DOHH2 (cell line): ENCODE data around the gene GNAT1.

Source experiments
- EZH2phosphoT487 ChIP-seq: fragments of 200-600 bp; sonication (generic); IDR thresholded peaks from 2 replicates; pipeline ENCODE4 v1.6.1; 2017; ENCODE audit warnings: borderline replicate concordance, mild to moderate bottlenecking, antibody characterized with exemption, low read length, moderate library complexity, mixed read lengths
- TF ChIP-seq, protein P1 (sequence below): fragments of 200-600 bp; sonication (generic); IDR thresholded peaks from one replicate; pipeline ENCODE4 v1.5.1; 2014; ENCODE audit warnings: antibody characterized with exemption, mild to moderate bottlenecking, low read depth, low read length; ENCODE audit not compliant: poor library complexity, severe bottlenecking

DNA sequence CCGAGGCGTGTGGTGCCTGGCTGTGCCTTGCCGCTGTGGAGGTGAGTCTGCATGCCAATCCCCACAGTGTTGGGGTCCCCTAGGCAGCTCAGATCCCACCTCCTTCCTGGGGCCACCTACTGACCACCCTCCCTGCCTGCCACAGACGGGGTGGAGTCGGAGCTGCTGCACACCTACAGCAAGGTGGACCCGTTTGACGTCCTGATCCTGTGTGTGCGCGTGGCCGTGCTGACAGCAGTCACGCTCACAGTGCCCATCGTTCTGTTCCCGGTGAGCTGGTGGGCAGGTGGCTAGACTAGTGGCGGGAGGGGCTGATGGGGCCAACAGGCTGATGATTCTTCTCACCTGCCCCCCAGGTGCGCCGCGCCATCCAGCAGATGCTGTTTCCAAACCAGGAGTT lies 27.0 kb downstream of the GNAT1 start:
- TF ChIP-seq, protein P1, sequence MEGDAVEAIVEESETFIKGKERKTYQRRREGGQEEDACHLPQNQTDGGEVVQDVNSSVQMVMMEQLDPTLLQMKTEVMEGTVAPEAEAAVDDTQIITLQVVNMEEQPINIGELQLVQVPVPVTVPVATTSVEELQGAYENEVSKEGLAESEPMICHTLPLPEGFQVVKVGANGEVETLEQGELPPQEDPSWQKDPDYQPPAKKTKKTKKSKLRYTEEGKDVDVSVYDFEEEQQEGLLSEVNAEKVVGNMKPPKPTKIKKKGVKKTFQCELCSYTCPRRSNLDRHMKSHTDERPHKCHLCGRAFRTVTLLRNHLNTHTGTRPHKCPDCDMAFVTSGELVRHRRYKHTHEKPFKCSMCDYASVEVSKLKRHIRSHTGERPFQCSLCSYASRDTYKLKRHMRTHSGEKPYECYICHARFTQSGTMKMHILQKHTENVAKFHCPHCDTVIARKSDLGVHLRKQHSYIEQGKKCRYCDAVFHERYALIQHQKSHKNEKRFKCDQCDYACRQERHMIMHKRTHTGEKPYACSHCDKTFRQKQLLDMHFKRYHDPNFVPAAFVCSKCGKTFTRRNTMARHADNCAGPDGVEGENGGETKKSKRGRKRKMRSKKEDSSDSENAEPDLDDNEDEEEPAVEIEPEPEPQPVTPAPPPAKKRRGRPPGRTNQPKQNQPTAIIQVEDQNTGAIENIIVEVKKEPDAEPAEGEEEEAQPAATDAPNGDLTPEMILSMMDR = no peak
- no peak for TF ChIP-seq EZH2phosphoT487
